ENCODE results near the gene SPHKAP. TPM values are rescaled to one million over a fixed set of nuclear protein-coding genes. Genes with fewer than 3 reads are reported as not detected.

The SPHKAP gene
- total RNA-seq, 2 experiments from 2014 or later = not detected

DNA sequence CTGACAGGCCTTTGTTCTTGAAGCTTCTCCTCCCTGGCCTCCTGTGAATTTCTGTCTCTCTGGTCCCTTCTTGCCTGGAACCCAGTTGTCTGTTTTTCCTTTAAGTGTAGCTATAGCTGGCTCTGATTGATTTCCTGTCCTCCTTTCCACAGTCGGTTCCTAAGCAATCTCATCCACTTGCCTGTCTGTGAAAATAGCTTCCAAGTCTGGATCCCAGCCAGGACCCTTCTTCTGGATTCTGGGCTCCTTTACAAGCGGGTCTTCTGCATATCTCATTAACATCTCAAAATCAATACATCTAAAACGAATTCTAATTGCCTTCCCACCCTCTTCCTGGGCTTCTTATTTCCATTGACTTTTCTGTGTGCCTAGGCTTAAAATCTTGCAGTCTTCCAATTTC, 185.1 kb downstream of the SPHKAP start:
- no peaks in the 10 kb centered on the region for H3K4me1 Mint-ChIP-seq (ENCODE audit: low read depth)
- Histone ChIP-seq H3K36me3 (ENCODE audit: insufficient read depth, low read length) (no peaks in the 10 kb centered on the region), H3K4me3 (ENCODE audit: low read length) (no peak overlapping the region), H3K27me3 (ENCODE audit: control insufficient read depth in 1 of 2, insufficient read depth in 2 of 2, low read length in 2 of 2) (no peaks in the 10 kb centered on the region), H3K27ac (ENCODE audit: low read depth in 1 of 2, low read length in 2 of 2) (no peak overlapping the region), H3K4me1 (ENCODE audit: insufficient read depth, low read length) (no peaks in the 10 kb centered on the region), H3K9me3 (ENCODE audit: control insufficient read depth in 1 of 2, insufficient read depth in 1 of 2, low read length in 2 of 2) (no peaks in the 10 kb centered on the region)
- no peaks in the 10 kb centered on the region for H3K27me3 Mint-ChIP-seq
- no peaks in the 10 kb centered on the region for H3K9me3 Mint-ChIP-seq
- TF ChIP-seq, protein P1, sequence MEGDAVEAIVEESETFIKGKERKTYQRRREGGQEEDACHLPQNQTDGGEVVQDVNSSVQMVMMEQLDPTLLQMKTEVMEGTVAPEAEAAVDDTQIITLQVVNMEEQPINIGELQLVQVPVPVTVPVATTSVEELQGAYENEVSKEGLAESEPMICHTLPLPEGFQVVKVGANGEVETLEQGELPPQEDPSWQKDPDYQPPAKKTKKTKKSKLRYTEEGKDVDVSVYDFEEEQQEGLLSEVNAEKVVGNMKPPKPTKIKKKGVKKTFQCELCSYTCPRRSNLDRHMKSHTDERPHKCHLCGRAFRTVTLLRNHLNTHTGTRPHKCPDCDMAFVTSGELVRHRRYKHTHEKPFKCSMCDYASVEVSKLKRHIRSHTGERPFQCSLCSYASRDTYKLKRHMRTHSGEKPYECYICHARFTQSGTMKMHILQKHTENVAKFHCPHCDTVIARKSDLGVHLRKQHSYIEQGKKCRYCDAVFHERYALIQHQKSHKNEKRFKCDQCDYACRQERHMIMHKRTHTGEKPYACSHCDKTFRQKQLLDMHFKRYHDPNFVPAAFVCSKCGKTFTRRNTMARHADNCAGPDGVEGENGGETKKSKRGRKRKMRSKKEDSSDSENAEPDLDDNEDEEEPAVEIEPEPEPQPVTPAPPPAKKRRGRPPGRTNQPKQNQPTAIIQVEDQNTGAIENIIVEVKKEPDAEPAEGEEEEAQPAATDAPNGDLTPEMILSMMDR (IDR thresholded peaks at IDR 0.05) = no peak
- intact Hi-C loops (cut with DNase I, micrococcal nuclease) = no loop called here
- no peak overlapping the region for H3K4me3 Mint-ChIP-seq
- no peak for DNase-seq
- H3K36me3 Mint-ChIP-seq (ENCODE audit: low read depth) = no peaks in the 10 kb centered on the region
- H3K27ac Mint-ChIP-seq = no peak overlapping the region
- ATAC-seq (ENCODE audit: poor library complexity) = no peak
- CTCF ChIA-PET = no interaction called here
- POLR2A ChIA-PET = no interaction called here

DNA sequence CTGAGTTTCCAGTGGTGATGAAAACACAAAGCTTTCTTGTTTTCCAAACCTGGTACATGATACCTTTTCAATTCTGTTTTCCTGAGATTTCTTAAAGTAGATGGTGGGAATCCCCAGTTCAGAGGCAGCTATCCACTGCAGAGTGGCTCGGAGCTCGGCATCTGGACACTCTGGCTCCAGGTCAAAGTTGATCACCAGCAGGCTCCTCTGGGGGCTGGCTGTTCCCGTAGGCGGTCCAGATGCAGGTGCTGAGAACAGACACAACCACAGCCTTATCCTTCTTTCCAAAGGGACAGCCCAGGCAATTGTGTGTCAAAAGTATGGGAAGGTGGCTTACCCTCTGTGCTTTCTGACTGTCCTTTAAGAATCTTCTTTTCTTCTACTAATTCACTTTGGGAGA, 190.6 kb downstream of the SPHKAP start:
- H3K4me1 ChIP-seq (ENCODE audit: insufficient read depth, low read length) = no peaks in the 10 kb centered on the region
- CTCF ChIA-PET = no interaction called here
- POLR2A ChIA-PET = no interaction called here
- TF ChIP-seq, protein P1 (IDR thresholded peaks at IDR 0.05) = no peak
- Mint-ChIP-seq H3K9me3 (no peaks in the 10 kb centered on the region), H3K4me3 (no peak overlapping the region), H3K4me1 (ENCODE audit: low read depth) (no peaks in the 10 kb centered on the region), H3K27ac (no peak overlapping the region), H3K27me3 (no peaks in the 10 kb centered on the region), H3K36me3 (ENCODE audit: low read depth) (no peaks in the 10 kb centered on the region)
- intact Hi-C loops (cut with DNase I, micrococcal nuclease) = no loop called here
- no peak overlapping the region for H3K4me3 ChIP-seq (ENCODE audit: low read length)
- H3K9me3 ChIP-seq (ENCODE audit: control insufficient read depth in 1 of 2, insufficient read depth in 1 of 2, low read length in 2 of 2) = no peaks in the 10 kb centered on the region
- H3K36me3 ChIP-seq (ENCODE audit: insufficient read depth, low read length) = no peaks in the 10 kb centered on the region
- no peak overlapping the region for H3K27ac ChIP-seq (ENCODE audit: low read depth in 1 of 2, low read length in 2 of 2)
- no peak for DNase-seq
- no peaks in the 10 kb centered on the region for H3K27me3 ChIP-seq (ENCODE audit: control insufficient read depth in 1 of 2, insufficient read depth in 2 of 2, low read length in 2 of 2)
- ATAC-seq (ENCODE audit: poor library complexity) = no peak

DNA sequence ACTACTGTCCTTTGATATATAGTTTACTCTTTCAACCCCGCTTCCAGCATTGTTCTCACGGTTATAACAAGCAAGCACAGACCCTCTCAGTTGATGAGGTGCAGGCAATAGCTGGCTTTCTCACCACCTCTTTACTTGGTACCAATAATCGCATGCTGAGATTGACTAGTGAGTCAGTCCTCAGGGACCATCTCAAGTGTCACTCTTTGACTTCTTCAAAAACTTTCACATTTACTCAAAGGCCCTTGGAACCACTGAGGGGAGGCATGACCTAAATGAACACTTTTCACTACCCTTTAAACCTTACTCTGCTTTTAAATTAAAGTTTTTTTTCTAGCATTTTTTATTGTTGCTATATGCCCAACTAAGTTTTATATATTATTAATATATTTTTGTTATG, 208.2 kb downstream of the SPHKAP start:
- Histone ChIP-seq H3K4me3 (ENCODE audit: low read length) (no peak overlapping the region), H3K4me1 (ENCODE audit: insufficient read depth, low read length) (no peaks in the 10 kb centered on the region), H3K27ac (ENCODE audit: low read depth in 1 of 2, low read length in 2 of 2) (no peak overlapping the region), H3K36me3 (ENCODE audit: insufficient read depth, low read length) (no peaks in the 10 kb centered on the region), H3K9me3 (ENCODE audit: control insufficient read depth in 1 of 2, insufficient read depth in 1 of 2, low read length in 2 of 2) (no peaks in the 10 kb centered on the region), H3K27me3 (ENCODE audit: control insufficient read depth in 1 of 2, insufficient read depth in 2 of 2, low read length in 2 of 2) (no peaks in the 10 kb centered on the region)
- intact Hi-C loops (cut with DNase I, micrococcal nuclease) = no loop called here
- Mint-ChIP-seq H3K4me3 (no peak overlapping the region), H3K36me3 (ENCODE audit: low read depth) (no peaks in the 10 kb centered on the region), H3K27me3 (no peaks in the 10 kb centered on the region), H3K4me1 (ENCODE audit: low read depth) (no peaks in the 10 kb centered on the region), H3K27ac (no peak overlapping the region), H3K9me3 (no peaks in the 10 kb centered on the region)
- CTCF ChIA-PET = no interaction called here
- no peak for DNase-seq
- TF ChIP-seq, protein P1 (IDR thresholded peaks at IDR 0.05) = no peak
- ATAC-seq (ENCODE audit: poor library complexity) = no peak
- POLR2A ChIA-PET = no interaction called here
